ENCODE results near the gene UBQLNL. TPM values are rescaled to one million over a fixed set of nuclear protein-coding genes. Genes with fewer than 3 reads are reported as not detected.

Gene UBQLNL
- total and polyA plus RNA-seq, 2 of the 13 experiments (the other 11 are each of a cell fraction or from before 2014, with no cell fraction given) = 0.08 TPM; not detected in 1

DNA sequence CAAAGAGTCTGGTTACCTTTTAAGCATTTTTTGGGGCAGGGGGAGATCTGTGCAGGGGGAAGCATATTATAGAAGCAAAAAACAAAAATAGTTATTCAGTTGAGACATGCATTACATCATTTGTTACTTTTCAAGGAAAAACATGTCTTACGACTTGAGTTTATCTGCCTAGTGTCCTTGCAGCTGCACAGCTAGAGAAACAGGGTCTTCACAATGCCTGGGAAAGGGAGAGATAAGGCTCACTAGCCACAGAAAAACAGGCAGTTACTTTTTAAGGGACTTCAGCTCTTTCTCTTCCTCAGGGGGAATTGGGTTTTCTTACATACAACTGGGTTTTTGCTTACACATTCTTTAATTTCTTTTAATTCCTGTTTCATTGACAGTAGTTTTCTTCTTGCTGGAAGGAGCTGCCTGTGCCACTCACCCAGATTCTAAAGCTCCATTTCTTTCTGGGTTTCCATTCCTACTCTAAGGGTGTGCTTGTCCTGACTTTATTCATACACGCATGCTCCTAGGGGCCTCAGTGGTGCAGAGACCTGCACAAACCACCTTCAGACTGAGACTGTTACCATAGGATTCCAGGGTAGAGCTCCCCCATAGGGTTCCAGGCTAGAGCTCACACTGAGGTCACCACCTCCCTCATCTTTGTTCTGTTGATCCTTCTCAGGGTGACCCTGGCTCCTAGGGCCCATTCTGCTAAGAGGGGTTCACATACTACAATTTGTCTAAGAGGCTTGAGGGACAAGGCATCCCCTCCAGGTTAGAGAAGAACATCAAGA is 14.7 kb upstream of the UBQLNL start (continued):
- TF ChIP-seq, protein P1, sequence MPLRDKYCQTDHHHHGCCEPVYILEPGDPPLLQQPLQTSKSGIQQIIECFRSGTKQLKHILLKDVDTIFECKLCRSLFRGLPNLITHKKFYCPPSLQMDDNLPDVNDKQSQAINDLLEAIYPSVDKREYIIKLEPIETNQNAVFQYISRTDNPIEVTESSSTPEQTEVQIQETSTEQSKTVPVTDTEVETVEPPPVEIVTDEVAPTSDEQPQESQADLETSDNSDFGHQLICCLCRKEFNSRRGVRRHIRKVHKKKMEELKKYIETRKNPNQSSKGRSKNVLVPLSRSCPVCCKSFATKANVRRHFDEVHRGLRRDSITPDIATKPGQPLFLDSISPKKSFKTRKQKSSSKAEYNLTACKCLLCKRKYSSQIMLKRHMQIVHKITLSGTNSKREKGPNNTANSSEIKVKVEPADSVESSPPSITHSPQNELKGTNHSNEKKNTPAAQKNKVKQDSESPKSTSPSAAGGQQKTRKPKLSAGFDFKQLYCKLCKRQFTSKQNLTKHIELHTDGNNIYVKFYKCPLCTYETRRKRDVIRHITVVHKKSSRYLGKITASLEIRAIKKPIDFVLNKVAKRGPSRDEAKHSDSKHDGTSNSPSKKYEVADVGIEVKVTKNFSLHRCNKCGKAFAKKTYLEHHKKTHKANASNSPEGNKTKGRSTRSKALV (CRISPR knock-in tag; IDR thresholded peaks at IDR 0.05) = no peak
- TF ChIP-seq NFIC (IDR thresholded peaks at IDR 0.05; ENCODE audit: low read length) (no peak), SNAI1 (CRISPR knock-in tag; IDR thresholded peaks at IDR 0.05; ENCODE audit: borderline replicate concordance) (no peak), ZNF460 (CRISPR knock-in tag; IDR thresholded peaks at IDR 0.05; ENCODE audit: borderline replicate concordance) (no peak), ZNF383 (CRISPR knock-in tag; IDR thresholded peaks at IDR 0.05; ENCODE audit: borderline replicate concordance) (no peak), ZNF343 (CRISPR knock-in tag; IDR thresholded peaks at IDR 0.05) (no peak), ARNT (IDR thresholded peaks at IDR 0.05) (no peak), MTA3 (CRISPR knock-in tag; IDR thresholded peaks at IDR 0.05) (no peak), ZNF431 (CRISPR knock-in tag; IDR thresholded peaks at IDR 0.05; ENCODE audit: borderline replicate concordance, low read depth) (no peak), DMAP1 (CRISPR knock-in tag; IDR thresholded peaks at IDR 0.05) (no peak)
- TF ChIP-seq, protein P2, sequence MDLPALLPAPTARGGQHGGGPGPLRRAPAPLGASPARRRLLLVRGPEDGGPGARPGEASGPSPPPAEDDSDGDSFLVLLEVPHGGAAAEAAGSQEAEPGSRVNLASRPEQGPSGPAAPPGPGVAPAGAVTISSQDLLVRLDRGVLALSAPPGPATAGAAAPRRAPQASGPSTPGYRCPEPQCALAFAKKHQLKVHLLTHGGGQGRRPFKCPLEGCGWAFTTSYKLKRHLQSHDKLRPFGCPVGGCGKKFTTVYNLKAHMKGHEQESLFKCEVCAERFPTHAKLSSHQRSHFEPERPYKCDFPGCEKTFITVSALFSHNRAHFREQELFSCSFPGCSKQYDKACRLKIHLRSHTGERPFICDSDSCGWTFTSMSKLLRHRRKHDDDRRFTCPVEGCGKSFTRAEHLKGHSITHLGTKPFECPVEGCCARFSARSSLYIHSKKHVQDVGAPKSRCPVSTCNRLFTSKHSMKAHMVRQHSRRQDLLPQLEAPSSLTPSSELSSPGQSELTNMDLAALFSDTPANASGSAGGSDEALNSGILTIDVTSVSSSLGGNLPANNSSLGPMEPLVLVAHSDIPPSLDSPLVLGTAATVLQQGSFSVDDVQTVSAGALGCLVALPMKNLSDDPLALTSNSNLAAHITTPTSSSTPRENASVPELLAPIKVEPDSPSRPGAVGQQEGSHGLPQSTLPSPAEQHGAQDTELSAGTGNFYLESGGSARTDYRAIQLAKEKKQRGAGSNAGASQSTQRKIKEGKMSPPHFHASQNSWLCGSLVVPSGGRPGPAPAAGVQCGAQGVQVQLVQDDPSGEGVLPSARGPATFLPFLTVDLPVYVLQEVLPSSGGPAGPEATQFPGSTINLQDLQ (CRISPR knock-in tag; IDR thresholded peaks at IDR 0.05) = no peak
- TF ChIP-seq, protein P3, sequence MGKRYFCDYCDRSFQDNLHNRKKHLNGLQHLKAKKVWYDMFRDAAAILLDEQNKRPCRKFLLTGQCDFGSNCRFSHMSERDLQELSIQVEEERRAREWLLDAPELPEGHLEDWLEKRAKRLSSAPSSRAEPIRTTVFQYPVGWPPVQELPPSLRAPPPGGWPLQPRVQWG (CRISPR knock-in tag; IDR thresholded peaks at IDR 0.05; ENCODE audit: borderline replicate concordance, low read depth) = no peak
- TF ChIP-seq, protein P4, sequence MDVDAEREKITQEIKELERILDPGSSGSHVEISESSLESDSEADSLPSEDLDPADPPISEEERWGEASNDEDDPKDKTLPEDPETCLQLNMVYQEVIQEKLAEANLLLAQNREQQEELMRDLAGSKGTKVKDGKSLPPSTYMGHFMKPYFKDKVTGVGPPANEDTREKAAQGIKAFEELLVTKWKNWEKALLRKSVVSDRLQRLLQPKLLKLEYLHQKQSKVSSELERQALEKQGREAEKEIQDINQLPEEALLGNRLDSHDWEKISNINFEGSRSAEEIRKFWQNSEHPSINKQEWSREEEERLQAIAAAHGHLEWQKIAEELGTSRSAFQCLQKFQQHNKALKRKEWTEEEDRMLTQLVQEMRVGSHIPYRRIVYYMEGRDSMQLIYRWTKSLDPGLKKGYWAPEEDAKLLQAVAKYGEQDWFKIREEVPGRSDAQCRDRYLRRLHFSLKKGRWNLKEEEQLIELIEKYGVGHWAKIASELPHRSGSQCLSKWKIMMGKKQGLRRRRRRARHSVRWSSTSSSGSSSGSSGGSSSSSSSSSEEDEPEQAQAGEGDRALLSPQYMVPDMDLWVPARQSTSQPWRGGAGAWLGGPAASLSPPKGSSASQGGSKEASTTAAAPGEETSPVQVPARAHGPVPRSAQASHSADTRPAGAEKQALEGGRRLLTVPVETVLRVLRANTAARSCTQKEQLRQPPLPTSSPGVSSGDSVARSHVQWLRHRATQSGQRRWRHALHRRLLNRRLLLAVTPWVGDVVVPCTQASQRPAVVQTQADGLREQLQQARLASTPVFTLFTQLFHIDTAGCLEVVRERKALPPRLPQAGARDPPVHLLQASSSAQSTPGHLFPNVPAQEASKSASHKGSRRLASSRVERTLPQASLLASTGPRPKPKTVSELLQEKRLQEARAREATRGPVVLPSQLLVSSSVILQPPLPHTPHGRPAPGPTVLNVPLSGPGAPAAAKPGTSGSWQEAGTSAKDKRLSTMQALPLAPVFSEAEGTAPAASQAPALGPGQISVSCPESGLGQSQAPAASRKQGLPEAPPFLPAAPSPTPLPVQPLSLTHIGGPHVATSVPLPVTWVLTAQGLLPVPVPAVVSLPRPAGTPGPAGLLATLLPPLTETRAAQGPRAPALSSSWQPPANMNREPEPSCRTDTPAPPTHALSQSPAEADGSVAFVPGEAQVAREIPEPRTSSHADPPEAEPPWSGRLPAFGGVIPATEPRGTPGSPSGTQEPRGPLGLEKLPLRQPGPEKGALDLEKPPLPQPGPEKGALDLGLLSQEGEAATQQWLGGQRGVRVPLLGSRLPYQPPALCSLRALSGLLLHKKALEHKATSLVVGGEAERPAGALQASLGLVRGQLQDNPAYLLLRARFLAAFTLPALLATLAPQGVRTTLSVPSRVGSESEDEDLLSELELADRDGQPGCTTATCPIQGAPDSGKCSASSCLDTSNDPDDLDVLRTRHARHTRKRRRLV (CRISPR knock-in tag; IDR thresholded peaks at IDR 0.05) = no peak
- TF ChIP-seq, protein P5, sequence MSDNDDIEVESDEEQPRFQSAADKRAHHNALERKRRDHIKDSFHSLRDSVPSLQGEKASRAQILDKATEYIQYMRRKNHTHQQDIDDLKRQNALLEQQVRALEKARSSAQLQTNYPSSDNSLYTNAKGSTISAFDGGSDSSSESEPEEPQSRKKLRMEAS (IDR thresholded peaks at IDR 0.05) = no peak
